Heart left ventricle (tissue), 13 donors: Measurements from ENCODE around the gene RAB8A.

Experiments
- POLR2A ChIP-seq, 2 donors: fragments of 450-650 bp; IDR thresholded peaks; one replicate each; pipeline ENCODE4 v1.6.1; 2017; ENCODE audit warnings: antibody characterized with exemption in 2 of 2, mild to moderate bottlenecking in 2 of 2, moderate library complexity in 2 of 2
- TF ChIP-seq, protein P1 (sequence below), 12 donors: fragments of 200-600 bp; sonication (generic) in 4 of 12; IDR thresholded peaks; one replicate each; pipeline versions ENCODE4 v1.5.0 to v1.8.0; 2018 to 2022; ENCODE audit warnings: antibody characterized with exemption in 12 of 12, mild to moderate bottlenecking in 5 of 12
- donor health status: ischemic (EF 13 %, LVEDD 7.1; RV severe dilation, severe dysfunction).
- donor health status: DM: no; HTN: yes; CAD: no.
- donor health status: DM: no; HTN: no; CAD: no.
- donor health status: ischemic (EF 25% LVEDD 6.9; RV normal size, moderate dysfunction).
- donor health status: ischemic (EF 25% LVEDD 5.7; RV mildly dilated, moderate dysfunction).
- donor health status: ischemic (EF 35%, LVEDD 5.7; RV mildly dilated, moderate dysfunction).
- donor health status: nonischemic (EF 11% LVEDD 7.7; RV severe dilation, severe dysfunction).
- donor health status: DM: yes; HTN: yes; CAD: no.
- donor health status: PGD.
- donor health status: ischemic (EF 29% LVEDD 5.4; RV normal size, mild dysfunction).
- donor health status: nonischemic (EF 23%, LVEDD 6.1; RV moderate dilation, normal function).

DNA sequence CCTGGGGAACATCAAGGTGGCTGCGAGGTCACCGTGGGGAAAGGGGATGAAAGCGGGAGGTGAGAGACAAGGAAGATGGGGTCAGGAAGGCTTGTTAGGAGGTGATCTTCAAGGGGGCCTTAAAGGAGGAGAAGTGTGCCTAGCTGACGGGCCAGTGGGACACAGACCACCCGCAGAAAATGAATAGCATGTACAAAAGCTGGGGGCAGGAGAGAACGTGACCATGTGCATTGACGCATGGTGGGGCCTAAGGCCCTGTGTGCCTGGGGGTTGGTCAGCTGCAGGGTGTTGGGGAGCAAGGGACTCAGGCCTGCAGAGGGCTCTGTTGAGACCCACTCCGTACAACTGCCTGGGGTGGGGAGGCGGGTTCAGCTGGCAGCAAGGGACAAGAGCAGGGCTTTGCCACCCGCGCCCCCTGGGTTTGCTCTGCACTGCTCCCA lies 5.9 kb downstream of the RAB8A start:
- TF ChIP-seq POLR2A (IDR thresholded peaks at IDR 0.05) = no peak
- TF ChIP-seq, protein P1, sequence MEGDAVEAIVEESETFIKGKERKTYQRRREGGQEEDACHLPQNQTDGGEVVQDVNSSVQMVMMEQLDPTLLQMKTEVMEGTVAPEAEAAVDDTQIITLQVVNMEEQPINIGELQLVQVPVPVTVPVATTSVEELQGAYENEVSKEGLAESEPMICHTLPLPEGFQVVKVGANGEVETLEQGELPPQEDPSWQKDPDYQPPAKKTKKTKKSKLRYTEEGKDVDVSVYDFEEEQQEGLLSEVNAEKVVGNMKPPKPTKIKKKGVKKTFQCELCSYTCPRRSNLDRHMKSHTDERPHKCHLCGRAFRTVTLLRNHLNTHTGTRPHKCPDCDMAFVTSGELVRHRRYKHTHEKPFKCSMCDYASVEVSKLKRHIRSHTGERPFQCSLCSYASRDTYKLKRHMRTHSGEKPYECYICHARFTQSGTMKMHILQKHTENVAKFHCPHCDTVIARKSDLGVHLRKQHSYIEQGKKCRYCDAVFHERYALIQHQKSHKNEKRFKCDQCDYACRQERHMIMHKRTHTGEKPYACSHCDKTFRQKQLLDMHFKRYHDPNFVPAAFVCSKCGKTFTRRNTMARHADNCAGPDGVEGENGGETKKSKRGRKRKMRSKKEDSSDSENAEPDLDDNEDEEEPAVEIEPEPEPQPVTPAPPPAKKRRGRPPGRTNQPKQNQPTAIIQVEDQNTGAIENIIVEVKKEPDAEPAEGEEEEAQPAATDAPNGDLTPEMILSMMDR (IDR thresholded peaks at IDR 0.05) = no peak
